ENCODE results near the gene AMN. TPM values are rescaled to one million over a fixed set of nuclear protein-coding genes. Genes with fewer than 3 reads are reported as not detected.
A peak's percentile ranks its signal among the peaks of the same experiment; 100 is the strongest.

Gene AMN
- polyA plus RNA-seq, 1 donor = 0.16 TPM

DNA sequence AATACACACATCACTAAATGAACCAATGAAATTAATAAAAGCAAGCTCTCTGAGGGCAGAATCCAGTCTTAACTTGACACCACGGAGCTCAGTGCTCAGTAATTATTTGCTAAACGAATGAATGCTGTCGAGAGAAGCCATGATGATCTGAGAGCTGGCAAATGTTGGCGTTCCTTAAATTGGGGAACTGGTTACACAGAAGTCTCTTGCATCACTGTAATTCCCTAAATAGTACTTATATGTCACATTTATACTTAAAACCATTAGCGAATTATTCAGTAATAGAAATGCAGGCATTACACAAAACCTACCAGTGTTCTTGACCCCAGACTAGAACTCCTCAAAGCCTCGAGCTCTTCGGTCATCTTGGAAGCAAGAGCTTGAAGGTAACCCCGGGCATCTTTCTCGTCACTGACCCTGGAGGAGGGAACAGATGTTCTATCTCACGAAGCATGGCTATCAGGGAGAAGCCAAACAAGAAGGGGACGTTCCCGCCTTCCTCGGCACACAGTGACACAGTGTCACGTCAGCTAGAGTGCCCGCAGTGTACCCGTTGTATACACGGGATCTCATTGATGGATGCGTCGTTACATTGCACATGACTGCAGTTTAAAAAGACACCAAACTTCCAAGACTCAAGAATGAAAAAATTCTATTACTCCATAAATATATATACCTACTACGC lies 43.6 kb downstream of the AMN start:
- no peak for DNase-seq (ENCODE audit: low read depth)

DNA sequence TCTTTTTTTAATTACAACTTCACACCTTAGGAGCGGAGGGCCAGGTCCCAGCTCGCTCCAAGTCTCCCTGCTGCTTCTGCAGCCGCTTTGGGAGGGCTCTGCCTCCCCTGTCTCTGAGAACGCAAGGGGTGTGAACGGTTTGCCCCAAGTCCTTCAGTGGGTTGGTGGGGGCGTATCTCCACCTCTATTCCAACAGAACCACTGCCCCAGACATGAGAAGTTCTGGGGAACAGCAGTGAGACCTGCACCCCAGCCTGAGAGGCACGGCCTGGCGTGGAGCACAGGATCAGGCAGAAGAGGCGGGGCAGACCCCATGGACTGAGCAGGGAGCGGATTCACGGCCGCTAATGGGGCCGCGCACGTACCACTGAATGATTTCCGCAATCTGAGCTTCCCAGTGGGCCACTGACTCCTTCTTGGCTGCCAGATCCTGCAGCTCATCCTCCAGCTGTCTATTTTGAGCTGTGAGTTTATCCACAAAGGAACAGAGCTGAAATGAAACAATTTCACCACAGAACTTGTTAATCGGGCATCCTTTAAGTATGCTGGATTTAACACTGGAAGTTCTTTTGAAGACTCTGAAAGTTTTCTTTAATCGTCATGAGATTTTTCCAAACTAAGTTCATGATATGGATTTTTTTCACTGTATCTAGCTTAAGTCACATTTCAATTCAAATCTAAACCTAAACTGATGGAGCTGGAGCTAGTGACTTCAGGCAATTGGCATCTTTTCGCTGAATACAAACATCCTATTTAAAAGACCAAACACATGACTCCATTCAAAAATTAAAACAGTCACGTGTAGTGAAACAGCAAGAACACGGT lies 44.4 kb downstream of the AMN start:
- peak; percentile 60 for DNase-seq (ENCODE audit: low read depth)

- no peak for DNase-seq (ENCODE audit: low read depth)
Observed at GRCh38 chr14:102967506-102967795, 45.0 kb downstream of the AMN start.

- no peak for DNase-seq (ENCODE audit: low read depth)
Observed at GRCh38 chr14:102968306-102968705, 45.8 kb downstream of the AMN start.

- DNase-seq (ENCODE audit: low read depth) = no peak
Observed at GRCh38 chr14:102969060-102969791, 46.8 kb downstream of the AMN start.

DNA sequence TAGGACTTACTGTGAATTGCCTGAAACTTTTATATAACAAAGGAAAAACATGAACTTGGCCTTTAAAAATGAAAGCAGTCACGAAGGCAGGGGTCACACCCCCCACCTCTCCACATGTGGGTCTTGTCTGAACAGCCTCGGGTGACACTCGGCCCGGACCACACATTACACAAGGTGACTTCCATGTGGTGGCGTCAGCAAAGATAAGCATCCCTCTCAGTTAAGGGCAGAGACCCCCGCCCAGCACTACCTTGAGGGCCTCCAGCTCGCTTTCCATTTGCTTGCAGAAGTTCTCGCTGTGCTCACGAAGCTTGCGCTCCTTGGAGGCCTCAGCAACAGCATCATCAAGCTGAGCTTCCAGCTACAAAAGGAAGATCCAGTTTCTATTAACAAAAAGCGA lies 47.4 kb downstream of the AMN start:
- DNase-seq (ENCODE audit: low read depth) = no peak

DNA sequence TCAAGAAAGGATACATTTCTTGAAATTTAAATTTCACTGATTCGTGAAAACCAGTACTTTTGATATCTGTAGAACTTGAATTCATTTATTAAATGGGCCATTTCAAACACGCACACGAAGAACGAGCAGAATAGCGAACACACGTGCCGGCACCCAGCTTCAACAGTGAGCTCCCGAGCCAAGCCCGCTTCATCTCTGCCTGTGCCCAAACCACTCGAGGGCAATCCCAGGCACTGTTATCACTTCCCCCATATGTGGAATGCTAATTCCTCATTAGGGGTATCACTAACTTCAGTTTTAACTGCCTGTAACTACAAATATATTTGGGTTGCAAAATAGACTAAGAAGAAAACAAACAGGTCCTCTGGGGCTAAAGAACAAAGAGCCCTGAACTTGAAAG lies 48.0 kb downstream of the AMN start:
- no peak for DNase-seq (ENCODE audit: low read depth)

DNA sequence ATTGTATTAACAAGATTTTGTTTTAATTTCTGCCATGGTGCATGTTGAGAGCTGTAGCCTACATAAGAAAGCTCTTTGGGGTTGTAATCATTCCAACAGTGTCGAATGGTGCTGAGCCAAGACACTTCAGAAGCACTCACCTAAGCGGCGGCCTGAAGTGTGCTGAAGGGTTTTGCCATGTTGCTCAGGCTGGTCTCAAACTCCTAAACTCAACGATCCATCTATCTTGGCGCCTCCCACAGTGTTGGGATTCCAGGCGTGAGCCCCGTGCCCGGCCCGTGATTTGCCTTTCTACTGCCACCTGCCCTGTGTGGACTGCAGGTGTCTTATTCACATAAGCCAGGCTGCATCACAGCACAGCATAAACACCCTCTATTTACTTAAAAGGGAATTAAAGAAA lies 48.9 kb downstream of the AMN start:
- no peak for DNase-seq (ENCODE audit: low read depth)

GRCh38 chr14:102971836-102972606 lies 49.6 kb downstream of the AMN start:
- DNase-seq (ENCODE audit: low read depth) = no peak

GRCh38 chr14:102973706-102974285 lies 51.3 kb downstream of the AMN start:
- DNase-seq (ENCODE audit: low read depth) = no peak

DNA sequence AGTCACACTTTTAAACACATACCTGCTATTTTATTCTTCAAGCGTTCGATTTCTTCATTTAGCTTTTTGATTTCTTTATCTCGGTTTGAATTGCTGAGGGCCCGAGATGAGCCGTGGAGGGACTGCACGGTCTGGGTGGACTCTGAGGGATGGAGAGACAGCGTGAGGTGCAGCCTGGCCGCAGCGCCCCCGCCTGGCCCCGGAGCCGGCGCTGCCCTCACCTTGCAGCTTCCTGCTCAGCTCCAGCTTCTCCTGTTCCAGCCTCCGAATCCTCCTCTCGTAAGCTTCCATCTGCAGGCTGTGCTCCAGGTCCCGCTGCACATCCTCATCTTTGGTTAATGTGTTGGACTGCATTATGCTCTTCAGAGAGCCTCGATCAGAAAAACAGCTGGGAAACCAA lies 53.2 kb downstream of the AMN start:
- no peak for DNase-seq (ENCODE audit: low read depth)

DNA sequence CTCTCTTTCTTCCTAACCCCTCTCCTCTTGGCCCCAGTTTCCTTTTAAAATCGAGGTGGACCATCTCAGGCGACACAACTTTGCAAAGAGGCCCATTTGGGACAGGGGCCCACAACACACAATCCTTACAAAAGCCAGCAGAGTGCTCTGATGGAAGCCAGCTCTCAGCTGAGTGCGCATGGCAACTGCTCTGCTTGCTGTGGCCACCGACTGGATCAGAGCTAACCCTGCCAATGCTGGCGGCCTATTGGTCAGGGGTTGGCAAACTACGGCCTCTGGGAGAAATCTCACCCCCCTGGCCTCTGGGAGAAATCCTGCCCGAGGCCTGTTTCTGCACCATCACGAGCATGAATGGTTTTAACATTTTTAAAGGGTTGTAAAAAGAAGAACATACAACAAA lies 55.0 kb downstream of the AMN start:
- DNase-seq (ENCODE audit: low read depth) = no peak

DNA sequence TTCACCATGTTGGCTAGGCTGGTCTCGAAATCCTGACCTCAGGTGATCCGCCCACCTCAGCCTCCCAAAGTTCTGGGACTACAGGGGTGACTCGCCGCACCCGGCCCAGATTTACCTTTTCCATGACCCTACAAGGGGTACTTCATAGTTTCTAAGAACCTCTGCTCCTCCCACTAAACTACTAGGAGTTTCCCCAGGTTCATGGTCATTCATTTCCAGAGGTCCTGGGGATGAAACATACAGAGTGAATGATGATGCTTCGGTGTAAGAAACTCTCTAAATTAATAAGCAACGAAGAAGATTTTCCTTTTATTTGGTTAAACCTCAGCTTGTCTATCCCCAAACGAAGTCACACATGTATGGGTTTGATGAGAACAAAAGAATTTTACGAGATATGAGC lies 56.9 kb downstream of the AMN start:
- no peak for DNase-seq (ENCODE audit: low read depth)

- DNase-seq (ENCODE audit: low read depth) = no peak
Observed at GRCh38 chr14:102980409-102980810, 57.9 kb downstream of the AMN start.

Other genes with a start within 250 kb of the AMN start
- 14.2 TPM for gene TRAF3, start 145.2 kb upstream of the AMN start, polyA plus RNA-seq (ENCODE audit: insufficient read length)
- gene CDC42BPB, start 134.9 kb downstream of the AMN start, polyA plus RNA-seq (ENCODE audit: insufficient read length) = 50.8 TPM
- gene LBHD2, start 161.5 kb downstream of the AMN start, polyA plus RNA-seq (ENCODE audit: insufficient read length) = not detected
- gene EXOC3L4, start 172.1 kb downstream of the AMN start, polyA plus RNA-seq (ENCODE audit: insufficient read length) = 0.80 TPM
- gene TNFAIP2, start 200.8 kb downstream of the AMN start, polyA plus RNA-seq (ENCODE audit: insufficient read length) = 39.8 TPM

All from forelimb muscle (tissue), 1 donor.